22Rv1 (cell line): ENCODE results near the gene PSMA6.
"Not testable (repeated sequence)": the region's sequence is repeated elsewhere in the genome, so short reads cannot be mapped to it uniquely, and the experiment has no call there.

ENCODE experiments used
- CTCF ChIP-seq: fragments of 450-650 bp; IDR thresholded peaks from 2 replicates; pipeline ENCODE4 v1.5.1; 2017; ENCODE audit warnings: mild to moderate bottlenecking
- ZFX ChIP-seq: fragments of 450-650 bp; IDR thresholded peaks from 2 replicates; pipeline ENCODE4 v1.6.1; 2017; ENCODE audit warnings: antibody characterized with exemption, borderline replicate concordance

GRCh38 chr14:35348044-35348380, 55.8 kb downstream of the PSMA6 start:
- not testable (repeated sequence) for TF ChIP-seq CTCF, ZFX
